Spleen (tissue), 7 donors: Measurements from ENCODE around the gene ZNF229.
"Not testable (repeated sequence)": the region's sequence is repeated elsewhere in the genome, so short reads cannot be mapped to it uniquely, and the experiment has no call there.

ENCODE experiments used
- POLR2A ChIP-seq, 3 donors: fragments of 450-650 bp; IDR thresholded peaks; one replicate each; pipeline ENCODE4 v1.5.1; 2017; ENCODE audit warnings: antibody characterized with exemption in 3 of 3, mild to moderate bottlenecking in 1 of 3
- POLR2AphosphoS5 ChIP-seq, 3 donors: sonication (generic); formaldehyde crosslinking; IDR thresholded peaks; one replicate each; pipeline ENCODE4 v1.5.1; 2017; ENCODE audit warnings: antibody characterized with exemption in 3 of 3
- TF ChIP-seq, protein P1 (sequence below), 11 experiments: fragments of 200-600 bp in 7 of 11; fragments of 450-650 bp in 4 of 11; sonication (generic) in 4 of 11; IDR thresholded peaks in 8 of 11; conservative IDR thresholded peaks in 3 of 11; 1 replicate in 7 of 11; 2 replicates in 4 of 11; pipeline versions ENCODE4 v1.4.0 to v1.8.0; 2016 to 2021; ENCODE audit warnings: antibody characterized with exemption in 11 of 11, inconsistent platforms in 4 of 11, mild to moderate bottlenecking in 1 of 11
- donor health status: DM: no; HTN: no; CAD: no; lungs with moderate emphysema.
- donor health status: DM: no; HTN: no; CAD: no.
- donor health status: DM: no; HTN: no; CAD: no.

DNA sequence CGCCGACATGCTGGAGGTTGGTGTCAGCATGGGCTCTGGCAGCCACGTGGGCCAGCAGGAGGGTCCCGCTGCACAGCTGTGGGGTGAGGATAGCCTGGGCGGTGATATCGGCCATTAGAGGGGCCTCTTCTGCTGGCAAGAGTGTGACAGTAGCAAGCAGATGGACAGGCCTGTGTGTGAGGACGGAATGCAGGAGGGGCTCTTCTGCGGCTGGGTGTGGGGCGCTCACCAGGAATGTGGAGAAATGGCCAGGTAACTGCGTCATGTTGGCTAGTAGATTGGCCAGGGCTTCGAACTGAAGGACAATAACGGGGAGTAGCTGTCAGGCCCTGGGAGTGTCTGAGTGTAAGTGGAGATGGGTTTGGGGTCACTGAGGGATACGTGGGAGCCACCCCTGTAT, 7.7 kb upstream of the ZNF229 start:
- TF ChIP-seq, protein P1, sequence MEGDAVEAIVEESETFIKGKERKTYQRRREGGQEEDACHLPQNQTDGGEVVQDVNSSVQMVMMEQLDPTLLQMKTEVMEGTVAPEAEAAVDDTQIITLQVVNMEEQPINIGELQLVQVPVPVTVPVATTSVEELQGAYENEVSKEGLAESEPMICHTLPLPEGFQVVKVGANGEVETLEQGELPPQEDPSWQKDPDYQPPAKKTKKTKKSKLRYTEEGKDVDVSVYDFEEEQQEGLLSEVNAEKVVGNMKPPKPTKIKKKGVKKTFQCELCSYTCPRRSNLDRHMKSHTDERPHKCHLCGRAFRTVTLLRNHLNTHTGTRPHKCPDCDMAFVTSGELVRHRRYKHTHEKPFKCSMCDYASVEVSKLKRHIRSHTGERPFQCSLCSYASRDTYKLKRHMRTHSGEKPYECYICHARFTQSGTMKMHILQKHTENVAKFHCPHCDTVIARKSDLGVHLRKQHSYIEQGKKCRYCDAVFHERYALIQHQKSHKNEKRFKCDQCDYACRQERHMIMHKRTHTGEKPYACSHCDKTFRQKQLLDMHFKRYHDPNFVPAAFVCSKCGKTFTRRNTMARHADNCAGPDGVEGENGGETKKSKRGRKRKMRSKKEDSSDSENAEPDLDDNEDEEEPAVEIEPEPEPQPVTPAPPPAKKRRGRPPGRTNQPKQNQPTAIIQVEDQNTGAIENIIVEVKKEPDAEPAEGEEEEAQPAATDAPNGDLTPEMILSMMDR (IDR thresholded peaks at IDR 0.05 in 8 of 11, conservative IDR thresholded peaks at IDR 0.05 in 3 of 11), result not testable (repeated sequence)
- not testable (repeated sequence) for TF ChIP-seq POLR2A, POLR2AphosphoS5 (IDR thresholded peaks at IDR 0.05)
